Activated naive CD8-positive, alpha-beta T cell treated with anti-CD3 and anti-CD28 coated beads for 36 hours (primary cell): ENCODE data around the gene PRSS22. TPM values are rescaled to one million over a fixed set of nuclear protein-coding genes. Genes with fewer than 3 reads are reported as not detected.

Experiments used
- DNase-seq: peaks from one replicate; pipeline ENCODE4 v3.0.0; 2021
- H3K27ac Mint-ChIP-seq: one replicate; pipeline ENCODE4 v1.8.0; 2022; ENCODE audit warnings: mild to moderate bottlenecking, moderate library complexity, mixed read lengths
- H3K27me3 Mint-ChIP-seq: one replicate; pipeline ENCODE4 v1.8.0; 2022; ENCODE audit warnings: mild to moderate bottlenecking, mixed read lengths
- H3K36me3 Mint-ChIP-seq: one replicate; pipeline ENCODE4 v1.8.0; 2021; ENCODE audit warnings: mild to moderate bottlenecking, mixed read lengths
- H3K4me1 Mint-ChIP-seq: one replicate; pipeline ENCODE4 v1.8.0; 2021; ENCODE audit warnings: mixed read lengths
- H3K4me3 Mint-ChIP-seq: one replicate; pipeline ENCODE4 v1.8.0; 2022; ENCODE audit warnings: mild to moderate bottlenecking, moderate library complexity, mixed read lengths
- H3K9me3 Mint-ChIP-seq: one replicate; pipeline ENCODE4 v1.8.0; 2022; ENCODE audit warnings: mixed read lengths
- total RNA-seq, 2 experiments: library from RNA; stranded (reverse); gene quantifications; one replicate each; pipeline ENCODE4 v1.2.3, GENCODE V29; 2021

Gene PRSS22
- total RNA-seq, 2 experiments from 2014 or later, result not detected

GRCh38 chr16:2806286-2806685, 51.7 kb downstream of the PRSS22 start:
- H3K9me3 Mint-ChIP-seq, result peaks cover 15% of the 10 kb centered on the region
- no peaks in the 10 kb centered on the region for H3K36me3 Mint-ChIP-seq
- no peak for DNase-seq
- H3K27me3 Mint-ChIP-seq, result peaks cover 7% of the 10 kb centered on the region
- H3K4me3 Mint-ChIP-seq, result no peak overlapping the region
- H3K4me1 Mint-ChIP-seq, result no peaks in the 10 kb centered on the region
- no peak overlapping the region for H3K27ac Mint-ChIP-seq

GRCh38 chr16:2804728-2805127, 53.2 kb downstream of the PRSS22 start:
- no peaks in the 10 kb centered on the region for H3K36me3 Mint-ChIP-seq
- peaks cover 15% of the 10 kb centered on the region for H3K9me3 Mint-ChIP-seq
- no peak overlapping the region for H3K27ac Mint-ChIP-seq
- no peak overlapping the region for H3K4me3 Mint-ChIP-seq
- H3K27me3 Mint-ChIP-seq, result peaks cover 7% of the 10 kb centered on the region
- H3K4me1 Mint-ChIP-seq, result no peaks in the 10 kb centered on the region
- DNase-seq, result no peak

- DNase-seq, result no peak
- no peak overlapping the region for H3K4me3 Mint-ChIP-seq
- no peaks in the 10 kb centered on the region for H3K4me1 Mint-ChIP-seq
- peaks cover 4% of the 10 kb centered on the region for H3K27me3 Mint-ChIP-seq
- H3K9me3 Mint-ChIP-seq, result peaks cover 15% of the 10 kb centered on the region
- H3K27ac Mint-ChIP-seq, result no peak overlapping the region
- H3K36me3 Mint-ChIP-seq, result no peaks in the 10 kb centered on the region
These were observed 54.3 kb downstream of the PRSS22 start for GRCh38 chr16:2803545-2804195.

Other genes starting within 250 kb of the PRSS22 start
- gene KCTD5, start 175.6 kb downstream of the PRSS22 start, total RNA-seq, result 10 to 100 TPM; 29.2 to 29.3 TPM
- gene PRSS27, start 137.9 kb downstream of the PRSS22 start, total RNA-seq, result 1 to 10 TPM; 1.9 to 2.0 TPM
- gene SRRM2, start 105.5 kb downstream of the PRSS22 start, total RNA-seq, result 100 to 1,000 TPM; 460 to 507 TPM
- 100 to 1,000 TPM; 267 to 291 TPM for gene ELOB, start 80.9 kb downstream of the PRSS22 start, total RNA-seq
- under 1 TPM; 0.40 to 0.54 TPM for gene PRSS33, start 70.6 kb downstream of the PRSS22 start, total RNA-seq
- not detected for gene PRSS41, start 59.7 kb downstream of the PRSS22 start, total RNA-seq
- gene PRSS21, start 40.9 kb downstream of the PRSS22 start, total RNA-seq, result 10 to 100 TPM; 11.2 to 13.1 TPM
- gene ZG16B, start 27.9 kb downstream of the PRSS22 start, total RNA-seq, result 1 to 10 TPM; 1.1 to 1.6 TPM
- gene FLYWCH2, start 25.0 kb upstream of the PRSS22 start, total RNA-seq, result 10 to 100 TPM; 18.0 to 18.3 TPM
- 10 to 100 TPM; 24.3 to 26.1 TPM for gene FLYWCH1, start 53.8 kb upstream of the PRSS22 start, total RNA-seq
- not detected for gene KREMEN2, start 106.1 kb upstream of the PRSS22 start, total RNA-seq
- gene PAQR4, start 111.2 kb upstream of the PRSS22 start, total RNA-seq, result 10 to 100 TPM; 29.5 to 31.0 TPM
- 100 to 1,000 TPM; 144 to 145 TPM for gene PKMYT1, start 122.3 kb upstream of the PRSS22 start, total RNA-seq
- not detected for gene CLDN9, start 154.8 kb upstream of the PRSS22 start, total RNA-seq
- not detected for gene CLDN6, start 160.0 kb upstream of the PRSS22 start, total RNA-seq
- 1 to 10 TPM; 1.2 to 1.5 TPM for gene TNFRSF12A, start 162.2 kb upstream of the PRSS22 start, total RNA-seq
- gene HCFC1R1, start 165.8 kb upstream of the PRSS22 start, total RNA-seq, result 10 to 100 TPM; 23.4 to 23.7 TPM
- gene THOC6, start 165.9 kb upstream of the PRSS22 start, total RNA-seq, result 10 to 100 TPM; 48.7 to 53.1 TPM
- gene BICDL2, start 178.8 kb upstream of the PRSS22 start, total RNA-seq, result under 1 TPM; 0.31 to 0.56 TPM
- gene MMP25, start 188.4 kb upstream of the PRSS22 start, total RNA-seq, result 1 to 10 TPM in 1 of 2 experiments, under 1 TPM in 1; 0.99 to 1.6 TPM
- gene IL32, start 207.5 kb upstream of the PRSS22 start, total RNA-seq, result 1,000 to 10,000 TPM; 1,056 to 1,060 TPM
- not detected for gene ZSCAN10, start 241.1 kb upstream of the PRSS22 start, total RNA-seq